Measurements from ENCODE around the gene ZNF81.

- TF ChIP-seq, protein P1, sequence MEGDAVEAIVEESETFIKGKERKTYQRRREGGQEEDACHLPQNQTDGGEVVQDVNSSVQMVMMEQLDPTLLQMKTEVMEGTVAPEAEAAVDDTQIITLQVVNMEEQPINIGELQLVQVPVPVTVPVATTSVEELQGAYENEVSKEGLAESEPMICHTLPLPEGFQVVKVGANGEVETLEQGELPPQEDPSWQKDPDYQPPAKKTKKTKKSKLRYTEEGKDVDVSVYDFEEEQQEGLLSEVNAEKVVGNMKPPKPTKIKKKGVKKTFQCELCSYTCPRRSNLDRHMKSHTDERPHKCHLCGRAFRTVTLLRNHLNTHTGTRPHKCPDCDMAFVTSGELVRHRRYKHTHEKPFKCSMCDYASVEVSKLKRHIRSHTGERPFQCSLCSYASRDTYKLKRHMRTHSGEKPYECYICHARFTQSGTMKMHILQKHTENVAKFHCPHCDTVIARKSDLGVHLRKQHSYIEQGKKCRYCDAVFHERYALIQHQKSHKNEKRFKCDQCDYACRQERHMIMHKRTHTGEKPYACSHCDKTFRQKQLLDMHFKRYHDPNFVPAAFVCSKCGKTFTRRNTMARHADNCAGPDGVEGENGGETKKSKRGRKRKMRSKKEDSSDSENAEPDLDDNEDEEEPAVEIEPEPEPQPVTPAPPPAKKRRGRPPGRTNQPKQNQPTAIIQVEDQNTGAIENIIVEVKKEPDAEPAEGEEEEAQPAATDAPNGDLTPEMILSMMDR (IDR thresholded peaks at IDR 0.05; ENCODE audit: poor library complexity, severe bottlenecking), result no peak
- no peak for TF ChIP-seq EP300 (conservative IDR thresholded peaks at IDR 0.05; ENCODE audit: poor library complexity, severe bottlenecking)
- TF ChIP-seq MXI1 (conservative IDR thresholded peaks at IDR 0.05; ENCODE audit: poor library complexity, severe bottlenecking), result no peak
- no peak for TF ChIP-seq TAF1 (IDR thresholded peaks at IDR 0.05; ENCODE audit: low read depth)
- TF ChIP-seq, protein P2, sequence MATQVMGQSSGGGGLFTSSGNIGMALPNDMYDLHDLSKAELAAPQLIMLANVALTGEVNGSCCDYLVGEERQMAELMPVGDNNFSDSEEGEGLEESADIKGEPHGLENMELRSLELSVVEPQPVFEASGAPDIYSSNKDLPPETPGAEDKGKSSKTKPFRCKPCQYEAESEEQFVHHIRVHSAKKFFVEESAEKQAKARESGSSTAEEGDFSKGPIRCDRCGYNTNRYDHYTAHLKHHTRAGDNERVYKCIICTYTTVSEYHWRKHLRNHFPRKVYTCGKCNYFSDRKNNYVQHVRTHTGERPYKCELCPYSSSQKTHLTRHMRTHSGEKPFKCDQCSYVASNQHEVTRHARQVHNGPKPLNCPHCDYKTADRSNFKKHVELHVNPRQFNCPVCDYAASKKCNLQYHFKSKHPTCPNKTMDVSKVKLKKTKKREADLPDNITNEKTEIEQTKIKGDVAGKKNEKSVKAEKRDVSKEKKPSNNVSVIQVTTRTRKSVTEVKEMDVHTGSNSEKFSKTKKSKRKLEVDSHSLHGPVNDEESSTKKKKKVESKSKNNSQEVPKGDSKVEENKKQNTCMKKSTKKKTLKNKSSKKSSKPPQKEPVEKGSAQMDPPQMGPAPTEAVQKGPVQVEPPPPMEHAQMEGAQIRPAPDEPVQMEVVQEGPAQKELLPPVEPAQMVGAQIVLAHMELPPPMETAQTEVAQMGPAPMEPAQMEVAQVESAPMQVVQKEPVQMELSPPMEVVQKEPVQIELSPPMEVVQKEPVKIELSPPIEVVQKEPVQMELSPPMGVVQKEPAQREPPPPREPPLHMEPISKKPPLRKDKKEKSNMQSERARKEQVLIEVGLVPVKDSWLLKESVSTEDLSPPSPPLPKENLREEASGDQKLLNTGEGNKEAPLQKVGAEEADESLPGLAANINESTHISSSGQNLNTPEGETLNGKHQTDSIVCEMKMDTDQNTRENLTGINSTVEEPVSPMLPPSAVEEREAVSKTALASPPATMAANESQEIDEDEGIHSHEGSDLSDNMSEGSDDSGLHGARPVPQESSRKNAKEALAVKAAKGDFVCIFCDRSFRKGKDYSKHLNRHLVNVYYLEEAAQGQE (IDR thresholded peaks at IDR 0.05; ENCODE audit: borderline replicate concordance), result no peak
- no peak for TF ChIP-seq POLR2AphosphoS5 (IDR thresholded peaks at IDR 0.05)
- no peak for TF ChIP-seq SMC3 (conservative IDR thresholded peaks at IDR 0.05; ENCODE audit: poor library complexity)
- no peak for TF ChIP-seq EZH2 (IDR thresholded peaks at IDR 0.05; ENCODE audit: borderline replicate concordance, insufficient read depth, low read length, poor library complexity, severe bottlenecking)
Measured at GRCh38 chrX:47885501-47885900, 48.8 kb downstream of the ZNF81 start.
